Sigmoid colon (tissue), 7 donors: ENCODE data around the gene DYNC1I1. TPM values are rescaled to one million over a fixed set of nuclear protein-coding genes. Genes with fewer than 3 reads are reported as not detected.

Experiments
- DNase-seq: peaks from one replicate; pipeline ENCODE4 v3.0.0-alpha.2; 2019
- H3K27ac ChIP-seq, 4 donors: fragments of 200-600 bp; sonication (generic); one replicate each; pipeline ENCODE4 v1.5.1; 2016 to 2019; ENCODE audit warnings: mild to moderate bottlenecking in 1 of 4
- H3K27me3 ChIP-seq, 3 donors: fragments of 200-600 bp; sonication (generic); one replicate each; pipeline ENCODE4 v1.5.1; 2019; ENCODE audit warnings: mild to moderate bottlenecking in 1 of 3
- H3K36me3 ChIP-seq, 4 donors: fragments of 200-600 bp; sonication (generic); one replicate each; pipeline ENCODE4 v1.5.1; 2016 to 2019
- H3K4me1 ChIP-seq, 4 donors: fragments of 200-600 bp; sonication (generic); one replicate each; pipeline ENCODE4 v1.5.1; 2017 to 2019
- H3K4me3 ChIP-seq, 4 donors: fragments of 200-600 bp; sonication (generic); one replicate each; pipeline ENCODE4 v1.5.1; 2017 to 2019; ENCODE audit warnings: mild to moderate bottlenecking in 2 of 4, moderate library complexity in 1 of 4
- H3K9me3 ChIP-seq, 4 donors: fragments of 200-600 bp in 3 of 4; sonication (generic) in 3 of 4; one replicate each; pipeline versions ENCODE4 v1.5.1 to v1.6.1; 2013 to 2019
- EP300 ChIP-seq, 4 donors: sonication (generic); formaldehyde crosslinking; IDR thresholded peaks; one replicate each; pipeline ENCODE4 v1.6.1; 2017; ENCODE audit warnings: antibody characterized with exemption in 4 of 4
- POLR2A ChIP-seq, 2 donors: fragments of 450-650 bp; IDR thresholded peaks; one replicate each; pipeline ENCODE4 v1.6.1; 2016; ENCODE audit warnings: antibody characterized with exemption in 2 of 2, mild to moderate bottlenecking in 2 of 2, moderate library complexity in 2 of 2
- POLR2AphosphoS5 ChIP-seq, 4 donors: sonication (generic); formaldehyde crosslinking; IDR thresholded peaks; one replicate each; pipeline ENCODE4 v1.6.1; 2017; ENCODE audit warnings: antibody characterized with exemption in 4 of 4
- WGBS, 2 donors: extraction: QIAGEN DNeasy Blood & Tissue Kit; methylation state at CpG; one replicate each; pipeline ENCODE4 v1.1.7; 2013; 5-methylcytosine and 5-hydroxymethylcytosine counted together
- intact Hi-C: fragments of 100-400 bp; cut with DNase I; formaldehyde crosslinking; loops from one replicate; pipeline ENCODE4 v1.15.1; 2023
- polyA plus RNA-seq, 3 donors: library from polyadenylated mRNA; stranded (reverse); fragments of 200-250 nt; gene quantifications; one replicate each; pipeline ENCODE4 v1.2.3, GENCODE V29; 2013
- total RNA-seq, 4 donors: library from RNA; depleted of rRNA; stranded (reverse); fragments of >200 nt; gene quantifications; one replicate each; pipeline ENCODE4 v1.1.0, GENCODE V29; 2016
- TF ChIP-seq, protein P1 (sequence below), 4 experiments: fragments of 450-650 bp in 3 of 4; fragments of 200-600 bp in 1 of 4; IDR thresholded peaks; one replicate each; pipeline ENCODE4 v1.5.1; 2016 to 2019; ENCODE audit warnings: antibody characterized with exemption in 4 of 4, mild to moderate bottlenecking in 3 of 4, moderate library complexity in 2 of 4
- donor health status: healthy with polysubstance abuse.
- donor health status: Bipolar disorder and iron deficiency.
- donor health status: healthy.

Gene DYNC1I1
- total and polyA plus RNA-seq, 7 donors, result 0.92 to 65.2 (median 45.1) TPM; not detected in 1

DNA sequence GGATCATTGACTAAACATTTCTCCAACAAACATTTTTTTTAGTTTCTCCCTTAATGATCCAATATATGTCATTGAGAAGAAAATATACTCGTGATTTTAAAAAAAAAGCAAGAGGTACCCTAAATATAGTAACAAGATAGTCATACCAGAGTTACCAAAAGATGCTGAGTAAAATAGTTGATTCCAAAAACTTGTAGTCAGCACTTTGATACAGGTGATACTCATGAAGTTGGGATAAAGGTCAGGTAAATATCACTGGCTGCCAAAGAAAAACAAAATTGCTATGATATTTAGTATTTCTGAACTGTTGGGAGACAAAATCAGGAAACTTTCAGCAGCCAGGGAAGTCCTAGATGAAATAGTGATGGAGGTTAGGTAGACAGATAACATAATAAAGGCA lies 225.3 kb downstream of the DYNC1I1 start:
- no peaks in the 10 kb centered on the region for H3K9me3 ChIP-seq
- H3K27ac ChIP-seq, result no peak overlapping the region
- no peak overlapping the region for H3K4me3 ChIP-seq
- intact Hi-C loops, result no loop called here
- H3K27me3 ChIP-seq, result no peaks in the 10 kb centered on the region
- no peak for DNase-seq
- WGBS, 2 donors, result 46 to 74% methylated on average over 1 of the region's 1 CpG
- TF ChIP-seq POLR2AphosphoS5 (IDR thresholded peaks at IDR 0.05) (no peak), EP300 (IDR thresholded peaks at IDR 0.05) (no peak)
- TF ChIP-seq, protein P1, sequence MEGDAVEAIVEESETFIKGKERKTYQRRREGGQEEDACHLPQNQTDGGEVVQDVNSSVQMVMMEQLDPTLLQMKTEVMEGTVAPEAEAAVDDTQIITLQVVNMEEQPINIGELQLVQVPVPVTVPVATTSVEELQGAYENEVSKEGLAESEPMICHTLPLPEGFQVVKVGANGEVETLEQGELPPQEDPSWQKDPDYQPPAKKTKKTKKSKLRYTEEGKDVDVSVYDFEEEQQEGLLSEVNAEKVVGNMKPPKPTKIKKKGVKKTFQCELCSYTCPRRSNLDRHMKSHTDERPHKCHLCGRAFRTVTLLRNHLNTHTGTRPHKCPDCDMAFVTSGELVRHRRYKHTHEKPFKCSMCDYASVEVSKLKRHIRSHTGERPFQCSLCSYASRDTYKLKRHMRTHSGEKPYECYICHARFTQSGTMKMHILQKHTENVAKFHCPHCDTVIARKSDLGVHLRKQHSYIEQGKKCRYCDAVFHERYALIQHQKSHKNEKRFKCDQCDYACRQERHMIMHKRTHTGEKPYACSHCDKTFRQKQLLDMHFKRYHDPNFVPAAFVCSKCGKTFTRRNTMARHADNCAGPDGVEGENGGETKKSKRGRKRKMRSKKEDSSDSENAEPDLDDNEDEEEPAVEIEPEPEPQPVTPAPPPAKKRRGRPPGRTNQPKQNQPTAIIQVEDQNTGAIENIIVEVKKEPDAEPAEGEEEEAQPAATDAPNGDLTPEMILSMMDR (IDR thresholded peaks at IDR 0.05), result no peak
- H3K36me3 ChIP-seq, result peaks cover 0 to 28% (median 3%) of the 10 kb centered on the region in 4 donors
- no peaks in the 10 kb centered on the region for H3K4me1 ChIP-seq

DNA sequence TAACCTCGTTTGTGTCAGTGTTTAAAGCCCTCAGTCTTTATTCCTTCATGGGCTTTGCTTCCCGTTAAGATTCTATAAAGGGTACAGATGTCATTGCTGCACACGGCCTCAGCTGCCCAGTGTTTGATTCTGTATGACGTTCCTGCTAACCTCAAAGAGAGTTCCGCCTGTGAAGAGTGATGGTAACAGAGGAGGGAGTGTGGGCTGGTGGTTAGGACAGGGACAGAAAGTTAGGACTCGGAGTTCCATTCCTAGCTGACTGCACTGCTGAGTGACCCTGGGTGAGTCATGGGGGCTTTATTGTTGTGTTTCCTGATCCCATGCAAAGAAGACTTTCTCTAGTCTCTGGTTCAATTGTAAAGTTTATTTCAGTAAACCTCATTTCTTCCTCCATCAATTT lies 227.1 kb downstream of the DYNC1I1 start:
- DNase-seq, result no peak
- Histone ChIP-seq H3K27me3 (no peaks in the 10 kb centered on the region), H3K9me3 (no peaks in the 10 kb centered on the region), H3K27ac (no peak overlapping the region), H3K36me3 (peaks cover 0 to 26% (median 3%) of the 10 kb centered on the region in 4 donors), H3K4me1 (no peaks in the 10 kb centered on the region), H3K4me3 (no peak overlapping the region)
- TF ChIP-seq POLR2A (IDR thresholded peaks at IDR 0.05), result no peak
- no peak for TF ChIP-seq POLR2AphosphoS5 (IDR thresholded peaks at IDR 0.05)
- intact Hi-C loops, result no loop called here
- WGBS, 2 donors, result 53 to 62% methylated on average over 6 of the region's 6 CpGs

DNA sequence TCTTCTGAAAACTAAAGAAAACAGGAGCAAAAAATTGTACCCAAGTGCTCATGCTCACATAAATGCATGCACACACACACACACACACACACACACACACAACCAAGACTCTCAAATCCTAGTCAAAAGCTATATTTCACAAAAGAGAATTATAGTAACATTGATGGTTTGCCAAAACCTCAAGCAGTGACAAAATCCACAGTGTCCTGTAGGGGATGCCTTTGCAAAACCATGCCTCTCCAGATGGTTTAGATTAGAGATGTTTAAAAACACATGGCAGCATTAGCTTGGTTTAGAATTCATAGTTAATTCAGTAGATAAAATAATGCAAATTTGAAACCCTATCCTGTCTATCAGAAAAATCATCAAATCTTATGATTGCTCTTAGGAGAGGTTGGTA lies 232.2 kb downstream of the DYNC1I1 start:
- Histone ChIP-seq H3K4me1 (no peaks in the 10 kb centered on the region), H3K27ac (no peak overlapping the region), H3K9me3 (no peaks in the 10 kb centered on the region), H3K4me3 (no peak overlapping the region), H3K36me3 (peaks cover 0 to 2% (median 0%) of the 10 kb centered on the region in 4 donors), H3K27me3 (no peaks in the 10 kb centered on the region)
- DNase-seq, result no peak
- intact Hi-C loops, result no loop called here
- no peak for TF ChIP-seq EP300 (IDR thresholded peaks at IDR 0.05)
- TF ChIP-seq POLR2AphosphoS5 (IDR thresholded peaks at IDR 0.05), result no peak
- TF ChIP-seq, protein P1 (IDR thresholded peaks at IDR 0.05), result no peak
- no peak for TF ChIP-seq POLR2A (IDR thresholded peaks at IDR 0.05)

DNA sequence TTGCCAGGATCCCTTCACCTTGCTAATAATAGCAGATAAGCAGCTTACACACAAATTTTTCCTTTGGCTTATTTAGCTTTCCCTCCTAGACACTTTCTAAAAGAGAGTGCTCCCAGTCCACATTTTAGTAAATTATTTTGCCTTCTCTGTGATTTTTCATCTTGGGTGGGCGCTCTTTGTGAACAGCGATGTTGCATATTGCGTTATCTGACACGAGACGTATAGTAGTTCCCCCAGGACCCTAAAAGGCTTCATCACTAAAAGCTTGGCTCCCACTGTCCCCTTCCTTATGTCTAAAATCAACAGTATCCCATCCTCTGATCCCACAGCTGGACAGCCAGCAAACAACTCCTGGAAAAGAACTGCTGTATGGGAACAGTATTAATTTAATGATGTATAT lies 232.9 kb downstream of the DYNC1I1 start:
- 82 to 87% methylated on average over 5 of the region's 5 CpGs for WGBS, 2 donors
- no peak overlapping the region for H3K27ac ChIP-seq
- H3K27me3 ChIP-seq, result no peaks in the 10 kb centered on the region
- TF ChIP-seq POLR2A (IDR thresholded peaks at IDR 0.05) (no peak), POLR2AphosphoS5 (IDR thresholded peaks at IDR 0.05) (no peak), EP300 (IDR thresholded peaks at IDR 0.05) (no peak)
- TF ChIP-seq, protein P1 (IDR thresholded peaks at IDR 0.05), result no peak
- H3K4me1 ChIP-seq, result no peaks in the 10 kb centered on the region
- intact Hi-C loops, result no loop called here
- no peak overlapping the region for H3K4me3 ChIP-seq
- no peak for DNase-seq
- peaks cover 0 to 3% (median 0%) of the 10 kb centered on the region in 4 donors for H3K36me3 ChIP-seq
- no peaks in the 10 kb centered on the region for H3K9me3 ChIP-seq

DNA sequence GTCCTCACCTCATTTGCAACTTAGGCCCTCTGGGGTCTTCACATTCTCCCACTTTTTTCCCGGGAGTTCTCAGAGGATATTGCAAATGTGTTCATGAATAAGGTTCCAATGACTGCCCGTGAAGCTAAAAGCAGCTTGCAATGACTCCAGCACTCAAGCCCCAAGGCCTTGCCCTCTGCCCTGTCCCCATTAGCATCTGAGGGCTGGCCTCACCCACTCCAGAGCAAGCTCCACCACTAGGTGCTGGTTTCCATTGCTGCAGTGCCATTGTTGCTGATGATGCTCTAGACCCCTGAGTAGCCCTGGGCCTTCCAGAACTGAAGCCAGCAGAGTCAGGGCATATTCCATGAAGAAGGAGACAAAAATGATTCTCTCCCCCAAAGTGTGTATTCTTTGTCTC lies 236.8 kb downstream of the DYNC1I1 start:
- H3K4me3 ChIP-seq, result no peak overlapping the region
- no peaks in the 10 kb centered on the region for H3K9me3 ChIP-seq
- H3K27ac ChIP-seq, result no peak overlapping the region
- intact Hi-C loops, result no loop called here
- WGBS, 2 donors, result 84 to 89% methylated on average over 2 of the region's 2 CpGs
- peaks cover 0 to 3% (median 0%) of the 10 kb centered on the region in 4 donors for H3K36me3 ChIP-seq
- no peak for DNase-seq
- no peaks in the 10 kb centered on the region for H3K4me1 ChIP-seq
- no peaks in the 10 kb centered on the region for H3K27me3 ChIP-seq
- TF ChIP-seq POLR2A (IDR thresholded peaks at IDR 0.05) (no peak), POLR2AphosphoS5 (IDR thresholded peaks at IDR 0.05) (no peak)

DNA sequence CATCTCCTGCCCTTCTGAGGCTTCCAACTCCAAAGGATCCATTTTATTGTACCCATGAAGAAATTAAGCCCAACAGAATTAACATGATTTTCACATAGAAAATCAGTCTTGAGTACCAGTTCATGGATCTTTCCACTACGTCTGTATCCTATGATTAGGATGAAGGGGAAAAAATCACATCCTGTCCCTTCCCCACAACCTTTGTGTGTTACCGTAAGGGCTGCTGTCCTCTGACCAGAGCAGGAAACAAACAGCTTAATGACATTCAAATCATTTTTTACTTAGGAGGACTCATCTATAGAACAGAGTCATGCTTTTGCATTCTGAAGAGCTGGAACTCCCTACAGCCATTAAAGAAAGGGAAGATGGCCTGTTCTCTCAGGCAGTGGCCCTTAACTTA lies 241.5 kb downstream of the DYNC1I1 start:
- no peak for DNase-seq
- Histone ChIP-seq H3K9me3 (no peaks in the 10 kb centered on the region), H3K27ac (no peak overlapping the region), H3K4me3 (no peak overlapping the region), H3K4me1 (no peaks in the 10 kb centered on the region), H3K36me3 (peaks cover 0 to 7% (median 2%) of the 10 kb centered on the region in 4 donors), H3K27me3 (no peaks in the 10 kb centered on the region)
- TF ChIP-seq EP300 (IDR thresholded peaks at IDR 0.05) (no peak), POLR2AphosphoS5 (IDR thresholded peaks at IDR 0.05) (no peak), POLR2A (IDR thresholded peaks at IDR 0.05) (no peak)
- TF ChIP-seq, protein P1 (IDR thresholded peaks at IDR 0.05), result no peak
- 58 to 68% methylated on average over 2 of the region's 2 CpGs for WGBS, 2 donors
- intact Hi-C loops, result no loop called here
